OCI-LY7 (cell line): Measurements from ENCODE around the gene CDK14. TPM values are rescaled to one million over a fixed set of nuclear protein-coding genes. Genes with fewer than 3 reads are reported as not detected.
A peak's percentile ranks its signal among the peaks of the same experiment; 100 is the strongest.

Experiments used
- BruUV-seq: library from RNA; stranded (reverse); fragments of 400-500 nt; replicated peaks from 2 replicates; lab custom pipeline; 2021; lab: Mats Ljungman, UMichigan
- CTCF ChIA-PET: fragments of 300-600 bp; sonication (Branson Sonifier 250); formaldehyde crosslinking; loops from one replicate; lab custom pipeline; 2022; ENCODE audit warnings: antibody characterized with exemption; ENCODE audit not compliant: unreplicated experiment; lab: Charles Lee
- POLR2A ChIA-PET: fragments of 300-600 bp; sonication (Branson Sonifier 250); formaldehyde crosslinking; loops from one replicate; lab custom pipeline; 2022; ENCODE audit warnings: antibody characterized with exemption; lab: Charles Lee
- DNase-seq: peaks from one replicate; pipeline ENCODE4 v3.0.0-alpha.2; 2015; ENCODE audit warnings: low spot score
- H2AFZ ChIP-seq: fragments of 200-600 bp; sonication (generic), shearing (Covaris generic); 2 replicates; pipeline ENCODE4 v1.6.1; 2014; ENCODE audit warnings: mild to moderate bottlenecking, antibody characterized with exemption, low read length, moderate library complexity
- H3K27ac ChIP-seq: fragments of 200-600 bp; sonication (generic); 2 replicates; pipeline ENCODE4 v1.5.1; 2014; ENCODE audit warnings: mixed run types, low read depth, mild to moderate bottlenecking, moderate library complexity, low read length, inconsistent platforms; ENCODE audit not compliant: poor library complexity, severe bottlenecking
- H3K36me3 ChIP-seq: fragments of 200-600 bp; sonication (generic); 2 replicates; pipeline ENCODE4 v1.6.1; 2014; ENCODE audit warnings: mild to moderate bottlenecking, antibody characterized with exemption, low read length, moderate library complexity, mixed read lengths; ENCODE audit not compliant: insufficient read depth
- H3K4me1 ChIP-seq: fragments of 200-600 bp; sonication (generic); 2 replicates; pipeline ENCODE4 v1.5.1; 2014; ENCODE audit warnings: mild to moderate bottlenecking, low read length; ENCODE audit not compliant: insufficient read depth, poor library complexity, severe bottlenecking
- H3K4me2 ChIP-seq: fragments of 200-600 bp; sonication (generic); 2 replicates; pipeline ENCODE4 v1.6.1; 2014; ENCODE audit warnings: mild to moderate bottlenecking, low read length
- H3K4me3 ChIP-seq: fragments of 200-600 bp; sonication (generic); 2 replicates; pipeline ENCODE4 v1.5.1; 2014; ENCODE audit warnings: mild to moderate bottlenecking, low read depth, low read length; ENCODE audit not compliant: poor library complexity, severe bottlenecking
- H3K79me2 ChIP-seq: fragments of 200-600 bp; sonication (generic); 2 replicates; pipeline ENCODE4 v1.6.1; 2016; ENCODE audit warnings: low read depth, mild to moderate bottlenecking, low read length, moderate library complexity, mixed read lengths; ENCODE audit not compliant: insufficient read depth
- H3K9me2 ChIP-seq: fragments of 200-600 bp; sonication (generic); 2 replicates; pipeline ENCODE4 v1.6.1; 2016; ENCODE audit warnings: mild to moderate bottlenecking, low read length, mixed read lengths; ENCODE audit not compliant: insufficient read depth
- H3K9me3 ChIP-seq: fragments of 200-600 bp; sonication (generic); 2 replicates; pipeline ENCODE4 v1.6.1; 2014; ENCODE audit warnings: mild to moderate bottlenecking, mixed run types, low read length, mixed read lengths
- H4K20me1 ChIP-seq: fragments of 200-600 bp; sonication (generic); 2 replicates; pipeline ENCODE4 v1.6.1; 2014; ENCODE audit warnings: mild to moderate bottlenecking, antibody characterized with exemption, low read length, moderate library complexity, mixed read lengths; ENCODE audit not compliant: insufficient read depth
- EZH2phosphoT487 ChIP-seq: fragments of 200-600 bp; sonication (generic); IDR thresholded peaks from 2 replicates; pipeline ENCODE4 v1.6.1; 2018; ENCODE audit warnings: low read depth, borderline replicate concordance, mild to moderate bottlenecking, mixed run types, antibody characterized with exemption, low read length, moderate library complexity, mixed read lengths
- intact Hi-C: fragments of 100-400 bp; cut with micrococcal nuclease; formaldehyde crosslinking; loops from one replicate; pipeline ENCODE4 v1.10.0; 2022; ENCODE audit not compliant: unreplicated experiment
- total RNA-seq, 2 experiments: library from RNA; depleted of rRNA in 1 of 2; stranded (reverse); fragments of >200 nt in 1 of 2; shearing (Covaris generic) in 1 of 2; gene quantifications; 2 replicates each; pipeline ENCODE4 v1.2.3, GENCODE V29; 2014 to 2022
- TF ChIP-seq, protein P1 (sequence below): fragments of 200-600 bp; sonication (generic); conservative IDR thresholded peaks from 2 replicates; pipeline ENCODE4 v1.5.1; 2014; ENCODE audit warnings: mild to moderate bottlenecking, antibody characterized with exemption, low read length, moderate library complexity, mixed read lengths

The CDK14 gene
- total RNA-seq, 2 experiments from 2014 or later = 90.7 to 111 TPM

DNA sequence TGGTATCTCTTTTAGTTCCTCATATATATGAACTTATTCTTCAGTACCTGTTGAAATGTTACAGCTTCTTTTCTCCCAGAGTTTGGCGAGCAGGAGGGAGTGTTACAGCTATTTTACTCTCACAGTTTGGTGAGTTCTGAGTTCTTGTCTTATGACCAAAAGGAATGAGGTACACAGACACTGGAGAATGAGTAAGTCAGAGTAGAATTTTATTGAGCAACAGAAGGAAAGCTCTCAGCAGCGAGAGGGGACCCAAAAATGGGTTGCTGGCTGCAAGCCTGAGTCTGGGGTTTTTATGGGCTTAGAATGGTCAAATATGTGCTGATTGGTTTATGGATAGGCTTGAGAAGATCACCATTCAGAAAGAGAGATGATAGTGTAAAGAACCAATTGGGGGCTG lies 175.2 kb downstream of the CDK14 start:
- Histone ChIP-seq H3K36me3 (peaks cover 98% of the 10 kb centered on the region), H3K4me1 (peaks cover 7% of the 10 kb centered on the region), H2AFZ (no peak overlapping the region), H3K9me3 (peaks cover 47% of the 10 kb centered on the region; the same call in 1 of the 2 replicates), H3K9me2 (no peaks in the 10 kb centered on the region), H3K79me2 (peaks cover 52% of the 10 kb centered on the region; the same call in 1 of the 2 replicates), H3K4me2 (no peak overlapping the region), H4K20me1 (no peaks in the 10 kb centered on the region; the same call in 1 of the 2 replicates), H3K4me3 (no peak overlapping the region), H3K27ac (no peak overlapping the region)
- no peak for TF ChIP-seq EZH2phosphoT487
- TF ChIP-seq, protein P1, sequence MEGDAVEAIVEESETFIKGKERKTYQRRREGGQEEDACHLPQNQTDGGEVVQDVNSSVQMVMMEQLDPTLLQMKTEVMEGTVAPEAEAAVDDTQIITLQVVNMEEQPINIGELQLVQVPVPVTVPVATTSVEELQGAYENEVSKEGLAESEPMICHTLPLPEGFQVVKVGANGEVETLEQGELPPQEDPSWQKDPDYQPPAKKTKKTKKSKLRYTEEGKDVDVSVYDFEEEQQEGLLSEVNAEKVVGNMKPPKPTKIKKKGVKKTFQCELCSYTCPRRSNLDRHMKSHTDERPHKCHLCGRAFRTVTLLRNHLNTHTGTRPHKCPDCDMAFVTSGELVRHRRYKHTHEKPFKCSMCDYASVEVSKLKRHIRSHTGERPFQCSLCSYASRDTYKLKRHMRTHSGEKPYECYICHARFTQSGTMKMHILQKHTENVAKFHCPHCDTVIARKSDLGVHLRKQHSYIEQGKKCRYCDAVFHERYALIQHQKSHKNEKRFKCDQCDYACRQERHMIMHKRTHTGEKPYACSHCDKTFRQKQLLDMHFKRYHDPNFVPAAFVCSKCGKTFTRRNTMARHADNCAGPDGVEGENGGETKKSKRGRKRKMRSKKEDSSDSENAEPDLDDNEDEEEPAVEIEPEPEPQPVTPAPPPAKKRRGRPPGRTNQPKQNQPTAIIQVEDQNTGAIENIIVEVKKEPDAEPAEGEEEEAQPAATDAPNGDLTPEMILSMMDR = no peak
- BruUV-seq = no TSS peak
- intact Hi-C loops = no loop called here
- ChIA-PET POLR2A (no interaction called here), CTCF (no interaction called here)
- DNase-seq = no peak

DNA sequence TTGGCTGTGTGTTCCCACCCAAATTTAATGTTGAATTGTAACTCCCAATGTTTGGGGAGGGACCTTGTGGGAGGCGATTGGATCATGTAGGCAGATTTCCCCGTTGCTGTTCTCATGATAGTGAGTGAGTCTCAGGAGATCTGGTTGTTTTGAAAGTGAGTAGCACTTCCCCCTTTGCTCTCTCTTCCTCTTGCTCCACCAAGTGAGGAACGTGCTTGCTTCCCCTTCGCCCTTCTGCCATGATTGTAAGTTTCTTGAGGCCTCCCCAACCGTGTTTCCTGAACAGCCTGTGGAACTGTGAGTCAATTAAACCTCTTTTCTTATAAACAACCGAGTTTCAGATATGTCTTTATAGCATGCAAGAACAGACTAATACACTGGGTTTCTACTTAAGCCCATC lies 176.3 kb downstream of the CDK14 start:
- no peaks in the 10 kb centered on the region for H3K9me2 ChIP-seq
- peak overlapping the region; percentile 45 for H3K27ac ChIP-seq
- POLR2A ChIA-PET = no interaction called here
- BruUV-seq = no TSS peak
- H3K36me3 ChIP-seq = peaks cover 93% of the 10 kb centered on the region
- H3K4me3 ChIP-seq = no peak overlapping the region
- no peak overlapping the region for H2AFZ ChIP-seq
- peak overlapping the region; percentile 25; the same call in 1 of the 2 replicates for H3K4me2 ChIP-seq
- CTCF ChIA-PET = no interaction called here
- peaks cover 47% of the 10 kb centered on the region; the same call in 1 of the 2 replicates for H3K9me3 ChIP-seq
- TF ChIP-seq, protein P1 = no peak
- no peak for TF ChIP-seq EZH2phosphoT487
- intact Hi-C loops = no loop called here
- peaks cover 10% of the 10 kb centered on the region for H3K4me1 ChIP-seq
- H4K20me1 ChIP-seq = no peaks in the 10 kb centered on the region
- H3K79me2 ChIP-seq = peaks cover 49% of the 10 kb centered on the region; the same call in 1 of the 2 replicates
- DNase-seq = peak; percentile 54

- Histone ChIP-seq H3K36me3 (peaks cover 93% of the 10 kb centered on the region), H3K27ac (no peak overlapping the region), H4K20me1 (no peaks in the 10 kb centered on the region), H3K4me2 (no peak overlapping the region), H3K4me3 (no peak overlapping the region), H3K9me3 (peaks cover 47% of the 10 kb centered on the region; the same call in 1 of the 2 replicates), H3K79me2 (peaks cover 46% of the 10 kb centered on the region; the same call in 1 of the 2 replicates), H3K9me2 (no peaks in the 10 kb centered on the region), H2AFZ (no peak overlapping the region), H3K4me1 (peaks cover 10% of the 10 kb centered on the region)
- intact Hi-C loops = no loop called here
- ChIA-PET POLR2A (no interaction called here), CTCF (no interaction called here)
- BruUV-seq = no TSS peak
- TF ChIP-seq, protein P1 = no peak
- TF ChIP-seq EZH2phosphoT487 = no peak
- DNase-seq = no peak
Measured at GRCh38 chr7:90773269-90773668, 177.1 kb downstream of the CDK14 start.
